Vagina (tissue), 2 donors: ENCODE data around the gene TEX22. TPM values are rescaled to one million over a fixed set of nuclear protein-coding genes. Genes with fewer than 3 reads are reported as not detected.
A peak's percentile ranks its signal among the peaks of the same experiment; 100 is the strongest.

Experiments
- DNase-seq, 2 donors: peaks; one replicate each; pipeline ENCODE4 v3.0.0-alpha.2; 2017; ENCODE audit errors: extremely low spot score in 2 of 2
- H3K27ac ChIP-seq: fragments of 200-600 bp; sonication (generic); one replicate; pipeline ENCODE4 v1.5.1; 2019
- H3K27me3 ChIP-seq: fragments of 200-600 bp; sonication (generic); one replicate; pipeline ENCODE4 v1.5.1; 2019
- H3K36me3 ChIP-seq, 2 donors: fragments of 200-600 bp; sonication (generic); one replicate each; pipeline ENCODE4 v1.5.1; 2017 to 2019
- H3K4me1 ChIP-seq: fragments of 200-600 bp; sonication (generic); one replicate; pipeline ENCODE4 v1.5.1; 2019
- H3K4me3 ChIP-seq, 2 donors: fragments of 200-600 bp; sonication (generic); 1 replicate in 1 of 2; 2 replicates in 1 of 2; pipeline ENCODE4 v1.5.1; 2016 to 2019
- H3K9me3 ChIP-seq: fragments of 200-600 bp; sonication (generic); one replicate; pipeline ENCODE4 v1.5.1; 2019
- CTCF ChIP-seq, 3 experiments: fragments of 450-650 bp in 2 of 3; fragments of 200-600 bp in 1 of 3; sonication (generic) in 1 of 3; IDR thresholded peaks; one replicate each; pipeline ENCODE4 v1.5.1; 2017 to 2019; ENCODE audit warnings: antibody characterized with exemption in 3 of 3, mild to moderate bottlenecking in 2 of 3, moderate library complexity in 2 of 3
- POLR2A ChIP-seq, 2 donors: fragments of 450-650 bp; IDR thresholded peaks; one replicate each; pipeline ENCODE4 v1.6.1; 2017; ENCODE audit warnings: antibody characterized with exemption in 2 of 2, mild to moderate bottlenecking in 2 of 2, moderate library complexity in 2 of 2
- POLR2AphosphoS5 ChIP-seq, 2 donors: sonication (generic); formaldehyde crosslinking; IDR thresholded peaks; one replicate each; pipeline ENCODE4 v1.9.0; 2017; ENCODE audit warnings: antibody characterized with exemption in 2 of 2, mild to moderate bottlenecking in 2 of 2, low read depth in 1 of 2; ENCODE audit not compliant: insufficient read depth in 1 of 2
- intact Hi-C: fragments of 100-400 bp; cut with DNase I; formaldehyde crosslinking; loops from one replicate; pipeline ENCODE4 v1.15.1; 2023
- total RNA-seq: library from RNA; depleted of rRNA; stranded (reverse); fragments of >200 nt; gene quantifications from one replicate; pipeline ENCODE4 v1.2.3, GENCODE V29; 2016

TEX22 gene
- total RNA-seq, 1 donor from 2014 or later, result not detected

GRCh38 chr14:105420101-105420973 lies 22.0 kb downstream of the TEX22 start:
- Histone ChIP-seq H3K36me3 (no peaks in the 10 kb centered on the region), H3K9me3 (no peaks in the 10 kb centered on the region), H3K4me1 (peaks cover 42% of the 10 kb centered on the region), H3K27ac (peak overlapping the region; percentile 72), H3K4me3 (peak overlapping the region; percentile 74 to 92), H3K27me3 (no peaks in the 10 kb centered on the region)
- intact Hi-C loops, result no loop called here
- no peak for DNase-seq
- TF ChIP-seq CTCF (IDR thresholded peaks at IDR 0.05), result no peak
- TF ChIP-seq POLR2A (IDR thresholded peaks at IDR 0.05), result no peak
- TF ChIP-seq POLR2AphosphoS5 (IDR thresholded peaks at IDR 0.05; ENCODE audit: insufficient read depth in 1 of 2, low read depth in 1 of 2), result no peak

GRCh38 chr14:105420974-105421674 lies 22.8 kb downstream of the TEX22 start:
- Histone ChIP-seq H3K27me3 (no peaks in the 10 kb centered on the region), H3K36me3 (no peaks in the 10 kb centered on the region), H3K27ac (peak overlapping the region; percentile 72), H3K4me1 (peaks cover 37% of the 10 kb centered on the region), H3K4me3 (peak overlapping the region; percentile 74 to 92), H3K9me3 (no peaks in the 10 kb centered on the region)
- TF ChIP-seq CTCF (IDR thresholded peaks at IDR 0.05), result no peak
- no peak for TF ChIP-seq POLR2AphosphoS5 (IDR thresholded peaks at IDR 0.05; ENCODE audit: insufficient read depth in 1 of 2, low read depth in 1 of 2)
- no peak for TF ChIP-seq POLR2A (IDR thresholded peaks at IDR 0.05)
- intact Hi-C loops, result no loop called here
- no peak for DNase-seq

- peaks cover 37% of the 10 kb centered on the region for H3K4me1 ChIP-seq
- no peaks in the 10 kb centered on the region for H3K27me3 ChIP-seq
- TF ChIP-seq POLR2AphosphoS5 (IDR thresholded peaks at IDR 0.05; ENCODE audit: insufficient read depth in 1 of 2, low read depth in 1 of 2) (no peak), POLR2A (IDR thresholded peaks at IDR 0.05) (no peak), CTCF (IDR thresholded peaks at IDR 0.05) (no peak)
- H3K4me3 ChIP-seq, result no peak overlapping the region
- no peaks in the 10 kb centered on the region for H3K36me3 ChIP-seq
- intact Hi-C loops, result no loop called here
- no peaks in the 10 kb centered on the region for H3K9me3 ChIP-seq
- no peak overlapping the region for H3K27ac ChIP-seq
- DNase-seq, result no peak
Observed at GRCh38 chr14:105421723-105422615, 23.6 kb downstream of the TEX22 start.

GRCh38 chr14:105422695-105423487 lies 24.6 kb downstream of the TEX22 start:
- Histone ChIP-seq H3K27me3 (no peaks in the 10 kb centered on the region), H3K4me1 (peaks cover 37% of the 10 kb centered on the region), H3K36me3 (no peaks in the 10 kb centered on the region), H3K4me3 (no peak overlapping the region), H3K9me3 (no peaks in the 10 kb centered on the region), H3K27ac (no peak overlapping the region)
- TF ChIP-seq POLR2A (IDR thresholded peaks at IDR 0.05), result no peak
- TF ChIP-seq POLR2AphosphoS5 (IDR thresholded peaks at IDR 0.05; ENCODE audit: insufficient read depth in 1 of 2, low read depth in 1 of 2), result no peak
- no peak for TF ChIP-seq CTCF (IDR thresholded peaks at IDR 0.05)
- intact Hi-C loops, result no loop called here
- peak in 1 of 2 donors; percentile 82 for DNase-seq
